LoVo (cell line): Measurements from ENCODE around the gene HYDIN.

Experiments
- DNase-seq: peaks from one replicate; pipeline ENCODE4 v3.0.0-alpha.2; 2016; ENCODE audit warnings: low spot score

The HYDIN gene

DNA sequence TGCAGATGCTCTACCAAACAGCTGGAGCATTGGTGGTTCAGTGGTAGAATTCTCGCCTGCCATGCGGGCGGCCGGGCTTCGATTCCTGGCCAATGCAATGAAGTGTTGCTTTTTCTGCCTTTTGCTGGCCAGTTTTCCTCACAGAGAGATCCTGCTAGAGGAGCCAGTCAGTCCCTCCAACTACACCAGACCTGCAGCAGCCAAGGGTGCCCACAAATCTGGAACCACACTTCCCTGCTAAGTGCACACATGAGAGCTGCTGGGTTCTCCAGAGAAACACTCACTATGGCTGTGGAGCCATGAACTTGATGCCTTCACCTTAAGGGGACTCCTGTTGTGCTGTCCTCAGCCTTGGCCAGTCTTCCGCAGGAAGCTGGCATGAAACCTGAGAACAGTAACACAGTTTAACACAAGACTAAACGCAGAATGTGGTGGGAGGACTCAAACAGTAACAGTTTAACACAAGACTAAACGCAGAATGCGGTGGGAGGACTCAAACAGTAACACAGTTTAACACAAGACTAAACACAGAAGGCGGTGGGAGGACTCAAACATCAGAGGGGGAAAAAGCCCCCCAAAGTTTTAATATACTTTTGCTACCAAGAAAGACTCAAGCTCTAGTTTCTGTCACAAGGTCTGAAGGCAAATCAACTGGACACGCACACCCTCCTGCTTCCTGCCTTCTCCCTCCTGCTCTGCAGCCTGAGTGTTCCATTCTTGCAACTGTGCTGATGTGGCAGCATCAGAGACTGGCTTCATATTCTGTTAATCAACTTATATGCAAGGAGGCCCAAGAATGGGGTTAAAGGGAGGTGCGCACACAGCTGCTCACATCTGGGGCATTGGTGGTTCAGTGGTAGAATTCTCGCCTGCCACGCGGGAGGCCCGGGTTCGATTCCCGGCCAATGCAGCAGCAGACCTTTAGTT is 441.6 kb downstream of the HYDIN start:
- no peak for DNase-seq

- DNase-seq: no peak
These were observed 444.3 kb downstream of the HYDIN start for GRCh38 chr16:70786020-70786755.

- DNase-seq: no peak
These were observed 445.6 kb downstream of the HYDIN start for GRCh38 chr16:70784692-70785555.

DNA sequence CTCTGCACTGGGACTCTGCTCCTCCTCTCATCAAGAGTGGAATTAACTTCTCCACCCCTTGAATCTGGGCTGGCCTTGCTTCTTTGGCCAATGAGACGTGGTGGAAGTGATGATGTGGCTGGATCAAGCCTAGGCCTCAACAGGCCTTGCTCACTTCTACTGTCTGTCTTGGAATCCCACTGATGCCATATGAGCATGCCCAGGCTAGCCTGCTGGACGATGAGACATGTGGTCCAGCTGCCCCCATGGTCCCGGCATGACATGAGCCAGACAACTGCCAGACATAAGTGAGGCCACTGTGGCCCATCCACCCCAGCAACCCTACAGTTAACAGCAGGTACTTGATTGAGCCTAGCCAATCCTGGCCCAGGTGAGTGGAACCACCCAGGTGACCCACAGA is 448.3 kb downstream of the HYDIN start:
- no peak for DNase-seq

GRCh38 chr16:70781800-70782199 is 448.7 kb downstream of the HYDIN start:
- DNase-seq: no peak

GRCh38 chr16:70780546-70780945 is 450.0 kb downstream of the HYDIN start:
- DNase-seq: no peak

GRCh38 chr16:70779361-70779760 is 451.2 kb downstream of the HYDIN start:
- no peak for DNase-seq

DNA sequence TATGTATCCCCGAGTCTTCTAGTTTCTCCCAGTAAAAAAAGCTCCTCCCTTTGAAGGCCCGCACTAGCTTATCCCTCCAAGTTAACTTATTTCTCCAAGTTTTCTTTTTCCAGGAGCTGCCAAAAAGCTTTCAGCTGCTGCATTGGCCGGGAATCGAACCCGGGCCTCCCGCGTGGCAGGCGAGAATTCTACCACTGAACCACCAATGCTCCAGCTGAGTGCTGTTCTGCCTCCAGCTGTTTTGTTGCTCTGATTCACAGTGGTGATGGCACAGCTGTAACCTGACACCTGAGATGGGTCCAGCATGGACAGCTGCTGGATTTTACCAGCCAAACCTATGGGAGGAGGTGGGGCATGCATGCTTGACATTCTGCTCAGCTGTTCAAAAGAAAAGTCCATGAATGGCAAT is 451.6 kb downstream of the HYDIN start:
- DNase-seq: no peak

DNA sequence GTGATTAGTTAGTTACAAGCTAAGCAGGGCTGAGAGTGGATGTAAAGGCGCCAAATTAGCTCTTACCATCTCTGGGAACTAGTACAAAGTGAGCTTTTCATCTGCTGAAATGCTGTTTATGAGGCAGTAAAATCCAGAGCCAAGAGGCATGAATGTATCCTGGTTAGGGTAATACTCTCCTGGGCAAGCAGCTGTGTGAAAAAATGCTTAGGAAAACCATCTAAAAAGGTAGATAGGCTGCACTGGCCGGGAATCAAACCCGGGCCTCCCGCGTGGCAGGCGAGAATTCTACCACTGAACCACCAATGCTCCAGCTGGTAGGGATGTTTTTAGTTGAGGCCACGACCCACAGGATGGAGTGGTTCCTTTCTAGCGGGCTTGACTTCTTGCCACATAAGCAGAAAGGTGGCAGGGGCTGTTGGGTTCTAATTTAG is 452.5 kb downstream of the HYDIN start:
- DNase-seq: no peak

DNA sequence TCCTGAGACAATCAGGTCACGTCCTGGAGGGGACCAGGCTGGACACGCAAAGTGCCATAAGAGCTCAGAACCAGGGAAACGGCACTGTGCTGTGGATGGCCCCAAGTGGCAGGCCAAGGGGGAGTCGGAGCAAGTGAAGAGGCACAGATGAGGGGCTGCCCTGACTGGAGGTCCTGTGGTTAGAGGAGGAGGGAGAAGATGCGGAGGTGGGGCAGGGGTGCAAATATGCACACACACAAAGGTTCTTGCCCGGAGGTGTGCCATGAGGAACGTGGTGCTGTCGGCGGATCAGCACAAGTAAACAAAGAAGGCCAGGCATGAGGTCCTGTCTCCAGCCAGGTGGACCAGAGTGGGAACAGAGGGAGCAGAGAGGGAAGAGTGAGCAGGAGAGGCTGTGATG is 453.0 kb downstream of the HYDIN start:
- no peak for DNase-seq

DNA sequence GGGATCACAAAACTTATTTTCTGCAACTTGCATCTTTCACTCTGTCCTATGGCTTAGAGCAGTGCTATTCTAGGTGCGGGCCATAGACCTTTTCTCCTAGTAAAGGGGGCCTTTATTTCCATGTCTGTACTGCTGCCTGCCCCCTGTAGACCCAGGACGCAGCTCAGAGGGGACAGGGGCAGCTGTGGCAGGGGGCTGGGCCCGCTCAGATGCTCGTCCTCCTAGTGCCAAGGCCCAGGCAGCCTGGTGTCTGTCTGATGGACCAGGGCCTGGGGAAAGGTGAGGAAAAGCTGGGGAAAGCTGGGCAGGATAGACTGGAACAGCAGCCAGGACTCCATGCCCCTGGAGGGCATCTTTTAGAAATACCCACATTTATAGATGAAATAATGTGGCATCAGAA is 455.1 kb downstream of the HYDIN start:
- DNase-seq: no peak

- DNase-seq: no peak
These were observed 456.3 kb downstream of the HYDIN start for GRCh38 chr16:70774261-70774660.

DNA sequence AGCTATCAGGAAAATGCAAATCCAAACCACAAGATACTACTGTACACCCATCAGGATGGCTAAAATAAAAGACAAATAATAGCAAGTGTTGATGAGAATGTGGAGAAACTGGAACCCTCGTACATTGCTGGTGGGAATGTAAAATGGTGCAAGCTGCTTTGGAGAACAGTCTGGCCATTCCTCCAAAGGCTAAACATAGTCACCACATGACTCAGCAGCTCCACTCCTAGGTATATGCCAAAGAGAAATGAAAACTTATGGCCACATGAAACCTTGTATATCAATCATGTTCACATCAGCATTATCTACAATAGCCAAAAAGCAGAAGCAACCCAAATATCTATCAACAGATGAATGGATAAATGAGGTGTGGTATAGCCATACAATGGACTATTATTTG is 458.0 kb downstream of the HYDIN start:
- DNase-seq: no peak

- DNase-seq: peak; percentile 23
These were observed 459.6 kb downstream of the HYDIN start for GRCh38 chr16:70770626-70771552.

DNA sequence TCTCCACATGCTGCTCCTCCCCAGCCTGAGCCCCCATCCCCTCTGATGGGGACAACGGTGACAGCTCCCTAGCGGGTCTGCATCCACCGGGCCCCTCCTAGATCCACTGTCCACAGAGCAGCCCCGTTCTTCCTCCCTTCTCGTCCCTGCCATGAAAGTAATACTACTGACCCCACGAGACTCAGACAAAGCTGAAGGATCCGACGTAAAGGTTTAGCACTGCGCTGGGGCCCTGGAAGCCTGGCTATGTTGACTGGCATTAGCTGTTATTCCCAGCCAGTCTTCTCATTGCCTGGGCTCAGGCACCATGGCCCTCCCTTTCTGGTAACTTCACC is 460.3 kb downstream of the HYDIN start:
- no peak for DNase-seq

- no peak for DNase-seq
These were observed 460.8 kb downstream of the HYDIN start for GRCh38 chr16:70769761-70770160.

DNA sequence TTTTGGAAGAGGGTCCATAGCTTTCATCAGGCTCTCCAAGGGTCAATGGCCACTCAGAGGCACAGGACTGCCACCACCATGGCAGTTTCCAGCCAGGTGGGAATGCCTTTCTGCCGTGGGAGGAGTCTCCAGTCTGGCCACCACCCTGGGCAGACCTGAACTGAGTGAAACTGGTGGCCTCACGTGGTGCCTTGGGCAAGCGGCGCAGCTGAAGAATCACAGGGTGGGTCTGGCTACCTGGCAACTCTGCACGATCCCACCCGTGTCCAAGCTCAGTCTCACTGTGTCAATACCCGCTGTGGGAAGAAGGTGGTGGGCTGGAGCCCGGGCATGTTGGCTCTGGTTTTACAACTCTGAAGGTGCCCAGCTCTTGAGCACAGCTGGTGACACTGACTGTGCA is 461.4 kb downstream of the HYDIN start:
- DNase-seq: no peak

- DNase-seq: no peak
These were observed 462.3 kb downstream of the HYDIN start for GRCh38 chr16:70768203-70768580.

DNA sequence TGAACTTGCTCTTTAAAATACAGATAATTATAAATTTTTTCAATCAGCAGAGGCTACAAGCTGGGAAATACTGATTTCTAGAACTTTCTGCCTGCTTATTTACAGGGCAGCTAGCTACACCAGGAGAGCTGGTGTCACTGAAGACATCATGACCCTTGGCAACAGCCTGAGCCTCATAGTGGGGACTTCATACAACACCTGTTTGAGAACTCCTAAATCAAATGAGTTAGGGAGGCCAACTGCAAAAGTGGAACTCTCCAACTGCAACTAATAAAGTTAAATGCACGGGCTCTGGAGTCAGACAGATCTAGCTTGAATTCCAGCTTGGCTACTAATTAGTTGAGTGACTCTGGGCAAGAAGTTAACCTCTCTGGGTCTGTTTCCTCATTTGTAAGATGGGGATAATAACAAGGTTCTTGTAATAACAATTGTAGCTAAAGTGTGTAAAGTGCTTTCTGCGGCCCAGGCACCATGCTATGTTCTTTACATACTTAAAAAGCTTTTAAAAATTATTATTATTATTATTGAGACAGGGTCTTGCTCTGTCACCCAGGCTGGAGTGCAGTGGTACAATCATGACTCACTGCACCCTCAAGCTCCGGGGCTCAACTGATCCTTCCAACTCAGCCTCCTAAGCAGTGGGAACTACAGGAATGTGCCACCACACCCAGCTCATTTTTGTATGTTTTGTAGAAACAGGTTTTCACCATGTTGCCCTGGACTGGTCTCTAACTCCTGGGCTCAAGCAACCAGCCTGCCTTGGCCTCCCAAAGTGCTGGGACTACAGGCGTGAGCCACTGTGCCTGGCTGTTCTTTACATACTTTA is 462.9 kb downstream of the HYDIN start:
- no peak for DNase-seq

DNA sequence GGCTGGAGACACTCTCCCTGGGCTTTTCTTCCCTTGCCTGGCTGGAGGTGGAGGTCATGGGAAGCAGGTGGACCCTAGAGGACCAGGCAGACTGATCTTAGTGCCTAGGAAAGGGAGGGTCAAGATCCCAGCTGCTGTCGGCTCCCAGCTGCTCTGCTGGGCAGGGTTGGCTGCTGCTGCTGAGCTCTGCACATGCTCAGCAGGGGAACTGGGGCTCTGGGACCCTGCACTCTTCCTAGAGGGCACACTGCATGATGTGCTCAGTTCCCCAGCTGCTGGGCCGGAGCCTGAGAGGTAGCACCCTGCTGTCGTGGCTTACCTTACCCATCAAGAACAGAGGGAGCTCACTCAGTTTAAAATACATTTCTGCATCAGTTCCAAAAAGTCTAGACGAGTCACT is 463.9 kb downstream of the HYDIN start:
- DNase-seq: no peak

GRCh38 chr16:70766176-70766575 is 464.3 kb downstream of the HYDIN start:
- DNase-seq: no peak
